Transverse colon (tissue), 4 donors: ENCODE data around the gene SEMA5B. TPM values are rescaled to one million over a fixed set of nuclear protein-coding genes. Genes with fewer than 3 reads are reported as not detected.

Experiments
- DNase-seq: peaks from one replicate; pipeline ENCODE4 v3.0.0-alpha.2; 2019
- H3K27ac ChIP-seq, 4 donors: fragments of 200-600 bp; sonication (generic); 2 replicates each; pipeline ENCODE4 v1.5.1; 2016 to 2018; ENCODE audit warnings: inconsistent platforms in 4 of 4
- H3K27me3 ChIP-seq: fragments of 200-600 bp; sonication (generic); 2 replicates; pipeline ENCODE4 v1.5.1; 2017; ENCODE audit warnings: inconsistent platforms
- H3K36me3 ChIP-seq, 4 donors: fragments of 200-600 bp; sonication (generic); 2 replicates each; pipeline ENCODE4 v1.5.1; 2017 to 2019; ENCODE audit warnings: inconsistent platforms in 4 of 4
- H3K4me1 ChIP-seq, 4 donors: fragments of 200-600 bp; sonication (generic); 2 replicates each; pipeline ENCODE4 v1.5.1; 2017 to 2020; ENCODE audit warnings: inconsistent platforms in 4 of 4
- H3K4me3 ChIP-seq, 4 donors: fragments of 200-600 bp; sonication (generic); 1 replicate in 1 of 4; 2 replicates in 3 of 4; pipeline versions ENCODE4 v1.5.1 to v1.6.1; 2017 to 2019; ENCODE audit warnings: inconsistent platforms in 4 of 4
- H3K9me3 ChIP-seq, 2 donors: fragments of 200-600 bp; sonication (generic); 2 replicates each; pipeline ENCODE4 v1.5.1; 2017 to 2019; ENCODE audit warnings: inconsistent platforms in 2 of 2
- CTCF ChIP-seq, 5 experiments: fragments of 200-600 bp in 3 of 5; fragments of 450-650 bp in 2 of 5; sonication (generic) in 3 of 5; IDR thresholded peaks; 1 replicate in 2 of 5; 2 replicates in 3 of 5; pipeline ENCODE4 v1.5.1; 2016 to 2017; ENCODE audit warnings: antibody characterized with exemption in 5 of 5, inconsistent platforms in 3 of 5, mild to moderate bottlenecking in 2 of 5, moderate library complexity in 1 of 5
- EP300 ChIP-seq: sonication (generic); formaldehyde crosslinking; IDR thresholded peaks from one replicate; pipeline ENCODE4 v1.6.1; 2017; ENCODE audit warnings: antibody characterized with exemption, low read depth
- POLR2A ChIP-seq: fragments of 450-650 bp; IDR thresholded peaks from one replicate; pipeline ENCODE4 v1.6.1; 2016; ENCODE audit warnings: antibody characterized with exemption, mild to moderate bottlenecking, moderate library complexity
- POLR2AphosphoS5 ChIP-seq, 3 donors: sonication (generic); formaldehyde crosslinking; IDR thresholded peaks; one replicate each; pipeline ENCODE4 v1.6.1; 2016; ENCODE audit warnings: antibody characterized with exemption in 3 of 3
- WGBS, 2 donors: methylation state at CpG; one replicate each; pipeline ENCODE4 v1.1.5; 2018; ENCODE audit warnings: low coverage in 1 of 2; 5-methylcytosine and 5-hydroxymethylcytosine counted together
- in situ Hi-C, 4 donors: fragments of 200-750 bp; cut with MboI; loops; one replicate each; pipeline versions ENCODE4 v1.15.0 to v1.15.1; 2017; ENCODE audit warnings: low sequenced_read_pairs in 3 of 4, low pct_ligation_motif_present in 1 of 4, low pct_unique_long_range_greater_than_20kb in 1 of 4
- intact Hi-C: fragments of 100-400 bp; cut with DNase I; formaldehyde crosslinking; loops from one replicate; pipeline ENCODE4 v1.15.1; 2023; ENCODE audit warnings: low total_unique reads
- total RNA-seq, 4 donors: library from RNA; depleted of rRNA; stranded (reverse); fragments of >200 nt; gene quantifications; one replicate each; pipeline ENCODE4 v1.1.0, GENCODE V29; 2016

SEMA5B gene
- total RNA-seq, 4 donors from 2014 or later, result 0.16 to 1.4 (median 0.27) TPM; not detected in 1

GRCh38 chr3:122924056-122924455, 103.5 kb downstream of the SEMA5B start:
- peaks cover 5 to 11% (median 9%) of the 10 kb centered on the region in 4 donors for H3K4me1 ChIP-seq
- 40 to 82% methylated on average over 2 of the region's 2 CpGs for WGBS, 2 donors
- peaks cover 52% of the 10 kb centered on the region for H3K27me3 ChIP-seq
- in situ Hi-C loops (no loop called here), intact Hi-C loops (no loop called here)
- TF ChIP-seq EP300 (no peak), CTCF (IDR thresholded peaks at IDR 0.05) (no peak), POLR2A (no peak), POLR2AphosphoS5 (IDR thresholded peaks at IDR 0.05) (no peak)
- no peaks in the 10 kb centered on the region for H3K36me3 ChIP-seq
- no peak overlapping the region for H3K4me3 ChIP-seq
- H3K27ac ChIP-seq, result no peak overlapping the region
- no peak for DNase-seq
- H3K9me3 ChIP-seq, result no peaks in the 10 kb centered on the region

- H3K4me1 ChIP-seq, result peaks cover 5 to 11% (median 9%) of the 10 kb centered on the region in 4 donors
- intact Hi-C loops, result no loop called here
Observed at GRCh38 chr3:122923611-122924010, 104.0 kb downstream of the SEMA5B start.

GRCh38 chr3:122921791-122922651, 105.5 kb downstream of the SEMA5B start:
- 20 to 24% methylated on average over 1 to 41 of the region's 68 CpGs for WGBS, 2 donors
- no peak overlapping the region for H3K27ac ChIP-seq
- H3K4me3 ChIP-seq, result peak overlapping the region in 1 of 4 donors; percentile 40
- in situ Hi-C loops, result no loop called here
- TF ChIP-seq POLR2AphosphoS5 (IDR thresholded peaks at IDR 0.05), result no peak
- TF ChIP-seq EP300, result no peak
- TF ChIP-seq POLR2A, result no peak
- no peak for TF ChIP-seq CTCF (IDR thresholded peaks at IDR 0.05)
- no peaks in the 10 kb centered on the region for H3K9me3 ChIP-seq
- H3K36me3 ChIP-seq, result no peaks in the 10 kb centered on the region
- intact Hi-C loops, result no loop called here
- DNase-seq, result no peak
- peaks cover 52% of the 10 kb centered on the region for H3K27me3 ChIP-seq
- H3K4me1 ChIP-seq, result peaks cover 5 to 11% (median 9%) of the 10 kb centered on the region in 4 donors

More at GRCh38 chr3:122923611-122924010, 104.0 kb downstream of the SEMA5B start:
- Histone ChIP-seq H3K27me3 (peaks cover 52% of the 10 kb centered on the region), H3K36me3 (no peaks in the 10 kb centered on the region), H3K9me3 (no peaks in the 10 kb centered on the region), H3K27ac (no peak overlapping the region), H3K4me3 (no peak overlapping the region)
- DNase-seq, result no peak
- no peak for TF ChIP-seq CTCF (IDR thresholded peaks at IDR 0.05)
- TF ChIP-seq EP300, result no peak
- TF ChIP-seq POLR2A, result no peak
- TF ChIP-seq POLR2AphosphoS5 (IDR thresholded peaks at IDR 0.05), result no peak
- in situ Hi-C loops, result no loop called here
- WGBS, 2 donors, result 84% methylated on average over 6 of the region's 6 CpGs; no CpG with 5 or more reads in 1 of the 2 donors

GRCh38 chr3:122920986-122921385, 106.6 kb downstream of the SEMA5B start:
- no peaks in the 10 kb centered on the region for H3K36me3 ChIP-seq
- intact Hi-C loops, result no loop called here
- DNase-seq, result no peak
- in situ Hi-C loops, result no loop called here
- no peak overlapping the region for H3K4me3 ChIP-seq
- no peak overlapping the region for H3K27ac ChIP-seq
- H3K27me3 ChIP-seq, result peaks cover 52% of the 10 kb centered on the region
- no peaks in the 10 kb centered on the region for H3K9me3 ChIP-seq
- peaks cover 5 to 11% (median 9%) of the 10 kb centered on the region in 4 donors for H3K4me1 ChIP-seq
- TF ChIP-seq POLR2A (no peak), EP300 (no peak), POLR2AphosphoS5 (IDR thresholded peaks at IDR 0.05) (no peak), CTCF (IDR thresholded peaks at IDR 0.05) (no peak)
- 83 to 90% methylated on average over 2 to 6 of the region's 6 CpGs for WGBS, 2 donors
